Subcutaneous adipose tissue (tissue), 4 donors: ENCODE data around the gene COL18A1. TPM values are rescaled to one million over a fixed set of nuclear protein-coding genes. Genes with fewer than 3 reads are reported as not detected.

ENCODE experiments used
- total RNA-seq, 4 donors: library from RNA; depleted of rRNA; stranded (reverse); fragments of >200 nt; gene quantifications; one replicate each; pipeline ENCODE4 v1.1.0, GENCODE V29; 2016
- TF ChIP-seq, protein P1 (sequence below): fragments of 450-650 bp; IDR thresholded peaks from one replicate; pipeline ENCODE4 v1.5.1; 2016; ENCODE audit warnings: low read depth, mild to moderate bottlenecking, control low read depth, antibody characterized with exemption, moderate library complexity

COL18A1 gene
- total RNA-seq, 4 donors from 2014 or later: 33.4 to 102 (median 66.7) TPM

DNA sequence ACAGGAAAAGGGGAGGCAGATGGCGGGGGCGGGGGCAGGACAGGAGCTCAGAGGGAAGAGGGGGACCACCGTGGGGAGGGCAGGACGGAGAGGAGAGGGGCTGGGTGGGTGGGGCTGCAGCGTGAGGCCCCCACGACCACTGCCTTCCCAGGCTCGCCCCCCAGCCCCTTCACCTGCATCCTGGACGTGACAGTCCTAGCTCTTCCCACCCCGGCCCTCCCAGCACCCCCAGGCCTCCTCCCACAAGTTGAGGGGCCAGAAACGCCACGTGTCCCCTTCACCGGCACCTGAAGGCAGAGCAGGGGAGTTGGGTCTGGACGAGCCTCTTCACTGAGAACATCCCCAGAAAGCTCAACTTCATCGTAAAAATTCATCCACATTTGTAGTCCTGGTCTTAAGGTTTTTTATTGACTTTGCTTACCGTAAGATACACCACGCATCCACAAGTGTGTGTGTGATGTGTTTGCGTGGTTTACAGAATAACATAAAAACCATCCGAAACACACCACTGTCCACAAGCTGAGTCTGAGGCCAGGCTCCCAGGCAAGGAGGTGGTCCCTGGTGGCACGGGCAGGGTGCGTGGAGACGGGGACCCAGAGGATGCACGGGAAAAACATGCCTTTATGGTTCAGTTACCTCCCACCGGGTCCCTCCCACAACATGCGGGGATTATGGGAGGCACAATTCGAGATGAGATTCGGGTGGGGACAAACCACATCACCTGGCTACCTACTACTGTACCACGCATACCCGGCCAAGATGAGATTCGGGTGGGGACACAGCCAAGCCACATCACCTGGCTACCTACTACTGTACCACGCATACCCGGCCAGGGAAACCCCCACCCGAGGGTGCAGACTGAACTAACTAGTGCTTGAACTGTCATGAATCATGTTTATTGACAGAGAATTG, 13.9 kb upstream of the COL18A1 start:
- TF ChIP-seq, protein P1, sequence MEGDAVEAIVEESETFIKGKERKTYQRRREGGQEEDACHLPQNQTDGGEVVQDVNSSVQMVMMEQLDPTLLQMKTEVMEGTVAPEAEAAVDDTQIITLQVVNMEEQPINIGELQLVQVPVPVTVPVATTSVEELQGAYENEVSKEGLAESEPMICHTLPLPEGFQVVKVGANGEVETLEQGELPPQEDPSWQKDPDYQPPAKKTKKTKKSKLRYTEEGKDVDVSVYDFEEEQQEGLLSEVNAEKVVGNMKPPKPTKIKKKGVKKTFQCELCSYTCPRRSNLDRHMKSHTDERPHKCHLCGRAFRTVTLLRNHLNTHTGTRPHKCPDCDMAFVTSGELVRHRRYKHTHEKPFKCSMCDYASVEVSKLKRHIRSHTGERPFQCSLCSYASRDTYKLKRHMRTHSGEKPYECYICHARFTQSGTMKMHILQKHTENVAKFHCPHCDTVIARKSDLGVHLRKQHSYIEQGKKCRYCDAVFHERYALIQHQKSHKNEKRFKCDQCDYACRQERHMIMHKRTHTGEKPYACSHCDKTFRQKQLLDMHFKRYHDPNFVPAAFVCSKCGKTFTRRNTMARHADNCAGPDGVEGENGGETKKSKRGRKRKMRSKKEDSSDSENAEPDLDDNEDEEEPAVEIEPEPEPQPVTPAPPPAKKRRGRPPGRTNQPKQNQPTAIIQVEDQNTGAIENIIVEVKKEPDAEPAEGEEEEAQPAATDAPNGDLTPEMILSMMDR: no peak

DNA sequence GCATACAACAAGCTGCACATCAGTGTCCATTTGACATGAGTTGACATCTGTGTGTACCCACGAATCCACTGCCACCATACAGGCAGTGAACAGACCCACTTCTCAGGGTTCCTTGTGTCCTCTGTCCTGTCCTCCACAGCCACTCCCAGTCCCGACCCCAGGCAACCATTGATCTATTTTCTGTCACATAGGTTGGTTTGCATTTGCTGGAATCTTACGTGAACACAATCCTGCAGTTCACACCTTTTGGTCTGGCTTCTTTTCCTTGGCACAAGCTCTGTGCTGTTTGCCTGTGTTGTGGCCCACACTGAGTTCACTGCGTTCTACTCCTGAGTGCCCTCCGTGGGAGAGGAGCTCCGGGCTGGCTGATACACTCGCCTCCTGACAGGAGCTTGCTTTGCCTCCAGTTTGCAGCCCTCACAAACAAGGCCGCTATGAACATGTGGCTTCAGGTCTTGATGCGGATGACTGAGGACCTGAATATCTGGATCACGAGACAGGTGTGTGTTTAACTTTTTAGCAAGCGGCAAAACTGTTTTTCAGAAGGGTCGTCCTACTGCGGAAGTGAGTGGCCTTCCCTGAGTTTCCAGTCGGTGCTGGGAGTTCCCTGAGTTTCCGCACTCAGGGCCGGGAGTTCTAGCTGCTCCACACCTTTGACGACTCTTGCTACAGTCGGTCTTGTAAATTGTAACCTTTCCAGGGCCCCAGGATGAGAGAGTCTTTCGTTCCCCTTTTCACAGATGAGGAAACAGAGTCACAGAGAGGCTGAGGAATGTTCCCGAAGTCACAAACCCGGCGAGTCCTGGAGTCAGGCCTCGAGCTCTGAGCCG, 13.0 kb upstream of the COL18A1 start:
- TF ChIP-seq, protein P1: no peak

DNA sequence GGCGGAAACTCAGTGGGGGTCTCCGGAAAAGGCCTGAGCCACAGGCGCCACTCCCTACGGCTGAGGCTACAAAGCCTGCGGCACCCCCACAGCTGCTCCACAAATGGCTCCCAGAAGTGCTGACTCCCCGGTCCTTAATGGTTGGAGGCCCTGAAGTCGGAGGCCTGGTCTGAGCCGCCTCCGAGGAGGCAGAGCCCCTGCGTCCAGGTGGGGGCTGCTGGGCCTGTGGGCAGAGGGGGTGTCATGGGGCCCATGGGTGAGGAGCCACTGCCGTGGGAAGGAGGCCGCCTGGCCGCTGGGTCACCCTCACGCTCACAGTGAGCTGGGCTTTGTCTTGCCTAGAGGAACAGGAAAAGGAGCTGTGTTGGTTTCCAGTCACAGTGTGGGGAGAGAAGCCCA, 12.4 kb upstream of the COL18A1 start:
- TF ChIP-seq, protein P1: no peak

GRCh38 chr21:45393021-45393420, 11.9 kb upstream of the COL18A1 start:
- TF ChIP-seq, protein P1: no peak

DNA sequence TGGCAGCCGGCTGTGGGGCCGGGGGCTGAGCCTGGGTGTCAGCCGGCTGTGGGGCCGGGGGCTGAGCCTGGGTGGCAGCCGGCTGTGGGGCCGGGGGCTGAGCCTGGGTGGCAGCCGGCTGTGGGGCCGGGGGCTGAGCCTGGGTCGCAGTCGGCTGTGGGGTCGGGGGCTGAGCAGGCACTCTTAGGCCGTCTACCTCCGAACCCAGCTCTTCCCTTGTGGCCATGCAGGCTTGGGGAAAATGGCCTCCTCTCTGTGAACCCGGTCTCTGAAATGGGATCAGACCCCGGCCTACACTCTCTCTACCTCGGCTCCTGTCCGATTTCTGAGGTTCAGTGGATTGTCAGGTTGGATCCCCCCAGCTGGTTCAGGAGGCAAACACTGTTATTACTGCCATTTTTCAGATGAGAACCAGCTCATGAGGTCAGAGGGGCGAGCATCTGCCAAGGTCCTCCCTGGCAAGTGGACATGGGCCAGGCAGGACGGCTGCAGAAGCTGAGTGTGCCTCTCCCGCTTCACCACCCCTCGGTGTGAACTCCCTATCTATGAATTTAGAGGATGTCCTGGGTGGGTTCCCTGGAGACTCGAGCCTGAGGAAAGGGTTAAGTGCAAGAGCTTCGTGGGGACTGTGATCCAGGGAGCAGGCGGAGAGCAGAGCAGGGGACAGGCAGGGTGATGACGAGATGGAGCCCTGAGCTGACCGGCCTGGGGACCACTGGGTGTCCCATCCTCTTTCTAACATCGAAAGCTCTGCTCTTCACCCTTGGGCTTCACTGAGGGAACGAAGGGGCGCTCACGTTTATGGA, 10.9 kb upstream of the COL18A1 start:
- TF ChIP-seq, protein P1: no peak

DNA sequence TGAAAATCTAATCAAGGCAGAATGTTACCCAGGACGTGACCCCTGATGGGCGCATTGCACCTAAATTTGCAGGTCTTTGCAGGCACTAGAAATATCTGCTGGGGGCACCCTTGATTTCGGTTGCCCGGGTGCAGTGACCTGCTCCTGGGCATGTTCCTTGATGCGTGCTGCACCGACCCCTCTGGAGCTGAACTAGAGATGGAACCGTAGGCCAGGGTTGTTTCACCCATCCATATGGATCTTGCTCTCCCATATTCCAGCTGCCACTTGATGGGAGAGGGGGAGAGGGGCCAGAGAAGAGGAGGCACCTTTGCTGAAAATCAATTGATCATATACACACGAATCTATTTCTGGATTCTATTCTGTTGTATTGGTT, 8.4 kb upstream of the COL18A1 start:
- TF ChIP-seq, protein P1: no peak

GRCh38 chr21:45397381-45397780, 7.6 kb upstream of the COL18A1 start:
- TF ChIP-seq, protein P1: no peak
